AG04450 (cell line): ENCODE results near the gene ARMS2. TPM values are rescaled to one million over a fixed set of nuclear protein-coding genes. Genes with fewer than 3 reads are reported as not detected.

Experiments
- CTCF ChIA-PET: fragments of 300-600, 350-600 bp; formaldehyde crosslinking; extraction: SDS; loops from one replicate; lab custom pipeline; 2022; ENCODE audit warnings: antibody characterized with exemption, inconsistent platforms; lab: Charles Lee
- POLR2A ChIA-PET: fragments of 350-600 bp; formaldehyde crosslinking; extraction: SDS; loops from one replicate; lab custom pipeline; 2021; ENCODE audit warnings: antibody characterized with exemption, inconsistent platforms; lab: Yijun Ruan, JAX
- DNase-seq: peaks from one replicate; pipeline ENCODE4 v3.0.0-alpha.2; 2011; ENCODE audit warnings: low read depth, low spot score
- H3K27ac ChIP-seq: one replicate; pipeline ENCODE4 v1.5.1; 2012; ENCODE audit warnings: low read depth, low read length, control low read depth
- H3K27me3 ChIP-seq: one replicate; pipeline ENCODE4 v1.6.0; 2012; ENCODE audit warnings: low read length; ENCODE audit not compliant: control insufficient read depth, insufficient read depth
- H3K4me3 ChIP-seq: 2 replicates; pipeline ENCODE4 v1.5.1; 2011; ENCODE audit warnings: mild to moderate bottlenecking, low read depth, low read length, control low read depth
- H3K9me3 ChIP-seq: 2 replicates; pipeline ENCODE4 v1.5.1; 2012; ENCODE audit warnings: low read length; ENCODE audit not compliant: control insufficient read depth, insufficient read depth
- CTCF ChIP-seq: IDR thresholded peaks from 2 replicates; pipeline ENCODE4 v1.5.1; 2011; ENCODE audit warnings: low read depth, low read length, control low read depth, inconsistent platforms
- polyA plus RNA-seq: library from polyadenylated mRNA; depleted of rRNA; stranded (reverse); fragments of >200 nt; gene quantifications from 2 replicates; pipeline ENCODE4 v1.2.3, GENCODE V29; 2011

The ARMS2 gene
- polyA plus RNA-seq, 1 experiment: not detected

- H3K9me3 ChIP-seq: no peaks in the 10 kb centered on the region
- POLR2A ChIA-PET: interaction anchor here (0.7 kb wide), 1 partner anchor 43 kb away, joined by 3 read pairs; no protein-coding TSS in a partner anchor
- no peak for TF ChIP-seq CTCF
- H3K27me3 ChIP-seq: no peaks in the 10 kb centered on the region
- H3K4me3 ChIP-seq: peak overlapping the region; percentile 77
- peak overlapping the region; percentile 57 for H3K27ac ChIP-seq
- CTCF ChIA-PET: interaction anchor here (1.1 kb wide), 1 partner anchor 27 kb away, joined by 4 read pairs; no protein-coding TSS in a partner anchor
- no peak for DNase-seq
These were observed 7.5 kb downstream of the ARMS2 start for GRCh38 chr10:122461729-122462532.

GRCh38 chr10:122462533-122463465 is 8.3 kb downstream of the ARMS2 start:
- POLR2A ChIA-PET: no interaction called here
- CTCF ChIA-PET: interaction anchor here (1.1 kb wide), 1 partner anchor 28 kb away, joined by 4 read pairs; no protein-coding TSS in a partner anchor
- no peak for DNase-seq
- no peak for TF ChIP-seq CTCF
- H3K9me3 ChIP-seq: no peaks in the 10 kb centered on the region
- H3K27ac ChIP-seq: peak overlapping the region; percentile 57
- no peaks in the 10 kb centered on the region for H3K27me3 ChIP-seq
- peak overlapping the region; percentile 77 for H3K4me3 ChIP-seq

GRCh38 chr10:122463466-122464249 is 9.2 kb downstream of the ARMS2 start:
- Histone ChIP-seq H3K27ac (no peak overlapping the region), H3K4me3 (peak overlapping the region; percentile 77), H3K9me3 (no peaks in the 10 kb centered on the region), H3K27me3 (no peaks in the 10 kb centered on the region)
- ChIA-PET CTCF (interaction anchor here (0.6 kb wide), 1 partner anchor 33 kb away, joined by 6 read pairs; no protein-coding TSS in a partner anchor), POLR2A (no interaction called here)
- TF ChIP-seq CTCF: no peak
- no peak for DNase-seq

GRCh38 chr10:122464250-122464510 is 9.7 kb downstream of the ARMS2 start:
- TF ChIP-seq CTCF: no peak
- POLR2A ChIA-PET: no interaction called here
- DNase-seq: no peak
- CTCF ChIA-PET: interaction anchor here (1.1 kb wide), 1 partner anchor 9 kb away, joined by 3 read pairs; no protein-coding TSS in a partner anchor
- Histone ChIP-seq H3K9me3 (no peaks in the 10 kb centered on the region), H3K27me3 (no peaks in the 10 kb centered on the region), H3K4me3 (no peak overlapping the region), H3K27ac (no peak overlapping the region)
